GM23248 (cell line): Measurements from ENCODE around the gene ACVR1B.

Source experiments
- EZH2 ChIP-seq: fragments of 200-600 bp; sonication (generic); IDR thresholded peaks from 2 replicates; pipeline ENCODE4 v1.6.1; 2018; ENCODE audit warnings: antibody characterized with exemption, mild to moderate bottlenecking; ENCODE audit not compliant: insufficient read depth, poor library complexity, severe bottlenecking
- EZH2phosphoT487 ChIP-seq: fragments of 200-600 bp; sonication (generic); IDR thresholded peaks from 2 replicates; pipeline ENCODE4 v1.6.1; 2018; ENCODE audit warnings: antibody characterized with exemption, moderate library complexity, mild to moderate bottlenecking, low read depth; ENCODE audit not compliant: insufficient read depth

- TF ChIP-seq EZH2 (no peak), EZH2phosphoT487 (no peak)
Measured at GRCh38 chr12:52010692-52011601, 59.4 kb downstream of the ACVR1B start.
